Measurements from ENCODE around the gene YIPF2.

The YIPF2 gene

DNA sequence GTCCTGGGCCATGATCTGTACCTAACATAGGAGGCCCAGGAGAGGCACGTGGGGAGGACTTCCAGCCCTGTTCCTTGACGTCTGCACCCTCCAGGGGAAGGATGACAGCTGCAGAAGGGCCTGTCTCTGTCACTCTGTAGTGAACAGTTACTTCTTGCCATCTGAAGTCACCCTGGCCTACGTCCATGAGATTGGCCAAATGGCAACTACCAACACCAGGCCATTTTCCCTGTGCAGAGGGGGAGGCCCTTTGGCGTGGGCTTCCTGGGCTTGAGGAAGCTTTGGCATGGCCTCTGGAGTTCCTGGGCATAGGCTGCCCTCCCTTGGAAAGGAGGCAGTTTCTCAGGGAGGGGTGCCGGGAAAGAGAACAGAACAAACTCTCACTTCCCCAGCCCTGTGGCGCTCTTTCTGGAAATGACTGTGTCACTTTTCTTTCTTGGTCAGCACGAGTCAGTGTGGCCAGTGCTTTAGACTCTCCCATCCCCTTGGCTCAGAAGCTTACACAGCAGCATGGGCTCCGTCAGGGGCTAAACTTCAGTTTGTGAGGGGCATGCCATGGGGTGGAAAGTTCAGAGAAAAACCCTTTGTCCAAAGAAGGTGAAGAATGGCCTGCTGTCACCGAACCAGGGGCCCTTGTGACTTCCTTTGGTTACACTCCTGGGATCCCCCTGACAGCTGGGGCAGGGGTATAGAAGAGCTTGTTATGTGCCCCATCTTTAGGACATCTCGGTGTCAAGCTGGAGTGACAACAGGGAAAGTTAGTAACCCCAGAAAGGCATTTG lies 51.8 kb downstream of the YIPF2 start:
- DNase-seq (ENCODE audit: low read depth), result no peak

- no peak for DNase-seq (ENCODE audit: low read depth)
Measured at GRCh38 chr19:10874024-10874423, 54.4 kb downstream of the YIPF2 start.

DNA sequence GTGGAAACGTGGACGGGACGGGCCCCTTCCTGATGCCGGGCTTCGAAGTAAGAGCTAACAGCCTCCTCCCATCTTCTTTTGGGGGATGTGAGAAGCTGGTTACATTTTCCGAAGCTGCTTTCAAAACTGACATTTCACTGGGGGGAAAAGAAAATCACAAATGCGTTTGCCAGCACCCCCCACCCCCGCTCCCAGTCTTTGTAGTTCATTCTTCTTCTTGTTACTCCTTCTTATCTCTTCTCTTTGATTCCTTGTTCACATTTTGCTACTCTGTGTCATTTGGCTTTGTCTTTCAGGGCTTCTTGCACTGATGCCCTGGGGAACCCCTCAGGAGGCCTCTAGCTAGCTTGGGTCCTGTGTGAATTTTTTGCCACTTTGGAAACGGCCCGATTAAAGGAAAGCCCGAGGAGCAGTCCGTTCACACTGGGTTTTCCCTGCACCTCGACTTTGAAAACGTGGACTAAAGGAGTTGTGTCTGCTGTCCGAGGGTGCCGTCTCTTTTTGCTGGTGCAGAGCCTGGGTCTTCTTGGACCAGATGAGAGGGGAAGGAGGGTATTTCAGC lies 55.8 kb downstream of the YIPF2 start:
- no peak for DNase-seq (ENCODE audit: low read depth)

All from fibroblast of gingiva (primary cell).